Fibroblast of villous mesenchyme (primary cell): ENCODE measurements around the gene RALB. TPM values are rescaled to one million over a fixed set of nuclear protein-coding genes. Genes with fewer than 3 reads are reported as not detected.

Experiments
- DNase-seq: peaks from one replicate; pipeline ENCODE4 v3.0.0-alpha.2; 2010; ENCODE audit warnings: low read depth
- H3K4me3 ChIP-seq: 2 replicates; pipeline ENCODE4 v1.5.1; 2011; ENCODE audit warnings: low read depth, mild to moderate bottlenecking, low read length
- CTCF ChIP-seq: IDR thresholded peaks from 2 replicates; pipeline ENCODE4 v1.5.1; 2012; ENCODE audit warnings: low read depth, mild to moderate bottlenecking, low read length; ENCODE audit not compliant: insufficient read depth
- total RNA-seq: library from RNA; depleted of rRNA; stranded (reverse); fragments of >200 nt; gene quantifications from 2 replicates; pipeline ENCODE4 v1.2.3, GENCODE V29; 2012

RALB gene
- 35.1 and 66.9 TPM in 2 replicates for total RNA-seq

GRCh38 chr2:120252225-120253020 is at the start of gene RALB:
Gene RALB (plus strand): TSS chr2:120252852. CDS start chr2:120278665, 25,813 bp downstream.
- peak within 1 kb of the TSS; percentile 83 for H3K4me3 ChIP-seq
- TF ChIP-seq CTCF, result no peak
- peak; percentile 99 for DNase-seq

DNA sequence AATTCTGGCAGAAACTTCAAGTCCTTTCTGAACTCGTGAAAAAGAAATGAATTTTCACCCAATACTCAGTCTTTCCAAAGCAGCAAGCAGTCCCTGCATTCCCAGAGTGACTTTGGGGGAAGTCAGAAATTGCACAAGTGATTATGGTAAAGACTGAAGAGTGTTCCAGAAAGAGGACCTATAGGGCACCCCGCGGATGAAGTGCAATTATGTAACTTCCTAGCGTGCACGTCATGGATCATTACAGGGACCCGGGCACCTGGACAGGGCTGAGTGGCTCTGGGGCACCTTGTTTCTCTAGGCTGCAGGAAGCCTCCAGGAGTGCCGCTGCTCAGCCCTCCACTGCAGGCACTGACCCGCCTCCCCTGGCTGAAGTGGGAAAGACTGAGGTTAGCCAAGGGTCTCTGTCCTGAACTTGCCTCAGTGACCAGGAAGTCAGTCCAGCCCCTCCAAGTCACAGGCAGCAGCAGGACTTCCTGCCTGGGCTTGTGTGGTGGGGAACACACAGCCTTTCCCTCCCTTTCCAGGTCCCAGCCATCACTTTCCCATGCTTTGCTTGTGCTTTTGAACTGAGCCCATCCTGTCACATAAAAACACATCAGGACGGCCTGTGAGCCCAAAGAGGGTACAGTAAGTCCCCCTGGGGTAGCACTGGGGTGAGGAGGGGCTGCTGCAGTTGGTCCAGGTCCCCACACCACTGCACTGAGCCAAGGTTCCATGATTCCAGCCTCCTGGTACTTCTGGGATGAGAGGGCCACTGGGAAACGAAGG is 49.2 kb upstream of the RALB start:
- H3K4me3 ChIP-seq, result no peak overlapping the region
- no peak for DNase-seq
- no peak for TF ChIP-seq CTCF

DNA sequence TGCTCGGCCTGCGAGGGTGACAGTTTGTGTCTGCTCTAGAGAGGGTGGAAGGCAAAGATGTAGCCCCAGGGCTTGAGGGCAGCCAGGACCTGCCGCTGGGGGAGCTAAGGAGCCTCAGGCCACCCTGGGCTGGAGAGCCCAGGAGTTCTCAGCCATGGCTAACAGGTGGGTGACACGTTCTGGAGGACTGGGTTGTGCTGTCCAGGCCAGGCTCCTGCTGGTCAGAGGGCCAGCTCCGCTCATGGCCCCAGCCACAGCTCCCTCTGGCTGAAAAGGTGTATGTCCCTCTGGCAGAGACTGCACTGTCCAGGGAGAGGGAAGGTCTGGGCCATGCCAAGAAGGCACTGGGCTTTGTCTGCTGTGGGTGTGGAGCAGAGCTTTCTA is 48.6 kb upstream of the RALB start:
- DNase-seq, result no peak
- no peak overlapping the region for H3K4me3 ChIP-seq
- TF ChIP-seq CTCF, result peak; percentile 14

DNA sequence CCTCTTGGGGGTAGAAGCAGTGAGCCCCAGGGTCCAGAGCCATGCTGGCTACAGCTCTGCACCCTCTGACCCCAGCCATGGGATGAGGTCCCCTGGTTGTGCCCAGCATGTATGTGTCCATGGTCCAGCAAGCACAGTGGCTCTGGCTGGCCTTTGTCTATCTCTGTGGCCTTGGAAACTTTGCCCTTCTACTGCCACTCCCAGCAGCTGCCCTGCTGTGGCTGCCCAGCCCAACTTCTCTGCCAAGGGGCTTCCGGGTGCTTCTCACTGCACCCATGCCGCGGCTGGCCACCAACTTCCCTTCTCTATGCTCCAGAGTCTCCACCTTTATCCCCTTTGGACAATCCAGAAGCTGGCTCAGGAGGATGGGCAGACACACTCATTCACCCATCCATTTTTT is 48.2 kb upstream of the RALB start:
- DNase-seq, result no peak
- TF ChIP-seq CTCF, result no peak
- H3K4me3 ChIP-seq, result no peak overlapping the region

DNA sequence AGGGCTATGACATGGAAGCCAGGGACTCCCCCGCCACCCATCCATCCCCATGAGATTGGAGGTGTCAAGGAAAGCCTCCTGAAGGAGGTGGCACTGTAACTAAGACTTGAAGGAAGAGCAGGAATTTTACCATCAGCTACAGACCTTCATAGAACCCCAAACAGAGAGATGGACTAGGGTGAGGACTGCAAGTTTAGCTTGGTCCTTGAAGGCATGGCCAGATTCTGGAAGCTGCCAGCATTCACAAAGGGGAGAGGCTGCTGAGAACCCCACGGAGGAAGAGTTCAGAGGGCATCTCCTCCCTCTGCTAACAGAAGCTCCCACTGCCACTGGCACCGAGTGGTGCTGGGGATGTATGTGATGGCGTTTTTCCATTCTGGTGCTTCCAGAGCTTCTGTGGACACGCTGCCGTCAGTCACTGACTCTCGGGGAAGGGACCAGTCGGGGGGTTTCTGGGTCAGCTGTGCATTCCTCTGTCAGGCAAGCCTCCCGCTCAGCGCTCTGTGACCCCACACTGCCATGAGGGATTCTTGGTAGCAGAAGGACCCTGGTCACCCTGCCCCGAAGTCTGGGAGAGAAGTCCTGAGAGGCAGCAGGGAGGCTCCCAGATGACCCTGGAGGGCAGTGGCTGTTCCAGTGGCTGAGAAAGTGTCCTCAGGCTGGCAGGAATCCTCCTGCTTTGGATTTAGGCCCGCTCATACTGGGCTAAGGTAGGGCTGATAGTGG is 47.5 kb upstream of the RALB start:
- TF ChIP-seq CTCF, result no peak
- no peak for DNase-seq

GRCh38 chr2:120206022-120206581 is 46.5 kb upstream of the RALB start:
- peak; percentile 62 for TF ChIP-seq CTCF

More for the DNA sequence above, 47.5 kb upstream of the RALB start:
- no peak overlapping the region for H3K4me3 ChIP-seq

More at GRCh38 chr2:120206022-120206581, 46.5 kb upstream of the RALB start:
- peak; percentile 12 for DNase-seq
- no peak overlapping the region for H3K4me3 ChIP-seq
